Activated T-helper 17 cell treated with anti-CD3 and anti-CD28 coated beads, Interleukin-2, amount 50 U/mL, for 72 hours (primary cell): ENCODE data around the gene PROC. TPM values are rescaled to one million over a fixed set of nuclear protein-coding genes. Genes with fewer than 3 reads are reported as not detected.
"Not testable (repeated sequence)": the region's sequence is repeated elsewhere in the genome, so short reads cannot be mapped to it uniquely, and the experiment has no call there.

Experiments
- ATAC-seq: fragments of 150-1000 bp; cut with Tn5 transposase; replicated peaks from 2 replicates; pipeline ENCODE4 v1.10.0; 2021; ENCODE audit warnings: mild to moderate bottlenecking, moderate library complexity
- H3K27ac Mint-ChIP-seq: one replicate; pipeline ENCODE4 v1.8.0; 2022; ENCODE audit warnings: mixed read lengths
- H3K27me3 Mint-ChIP-seq: one replicate; pipeline ENCODE4 v1.8.0; 2022; ENCODE audit warnings: mixed read lengths
- H3K36me3 Mint-ChIP-seq: one replicate; pipeline ENCODE4 v1.8.0; 2022; ENCODE audit warnings: low read depth, mild to moderate bottlenecking, mixed read lengths
- H3K4me1 Mint-ChIP-seq: one replicate; pipeline ENCODE4 v1.8.0; 2022; ENCODE audit warnings: mixed read lengths
- H3K4me3 Mint-ChIP-seq: one replicate; pipeline ENCODE4 v1.8.0; 2022; ENCODE audit warnings: mild to moderate bottlenecking, mixed read lengths
- H3K9me3 Mint-ChIP-seq: one replicate; pipeline ENCODE4 v1.8.0; 2022; ENCODE audit warnings: mixed read lengths
- total RNA-seq, 2 donors: library from RNA; stranded (reverse); gene quantifications; one replicate each; pipeline ENCODE4 v1.2.3, GENCODE V29; 2022

Gene PROC
- total RNA-seq, 2 donors from 2014 or later: not detected

GRCh38 chr2:127448526-127448925 lies 30.3 kb downstream of the PROC start:
- no peak for ATAC-seq
- Mint-ChIP-seq H3K36me3 (peaks cover 14% of the 10 kb centered on the region), H3K9me3 (peaks cover 4% of the 10 kb centered on the region), H3K4me1 (no peaks in the 10 kb centered on the region), H3K27me3 (no peaks in the 10 kb centered on the region), H3K4me3 (no peak overlapping the region), H3K27ac (no peak overlapping the region)

GRCh38 chr2:127449414-127449813 lies 31.2 kb downstream of the PROC start:
- no peak for ATAC-seq
- H3K4me3 Mint-ChIP-seq: no peak overlapping the region
- peaks cover 4% of the 10 kb centered on the region for H3K9me3 Mint-ChIP-seq
- H3K4me1 Mint-ChIP-seq: no peaks in the 10 kb centered on the region
- peaks cover 14% of the 10 kb centered on the region for H3K36me3 Mint-ChIP-seq
- H3K27ac Mint-ChIP-seq: no peak overlapping the region
- no peaks in the 10 kb centered on the region for H3K27me3 Mint-ChIP-seq

GRCh38 chr2:127449898-127450297 lies 31.7 kb downstream of the PROC start:
- no peak overlapping the region for H3K4me3 Mint-ChIP-seq
- no peaks in the 10 kb centered on the region for H3K27me3 Mint-ChIP-seq
- no peak for ATAC-seq
- H3K27ac Mint-ChIP-seq: no peak overlapping the region
- H3K9me3 Mint-ChIP-seq: peaks cover 3% of the 10 kb centered on the region
- H3K36me3 Mint-ChIP-seq: peaks cover 14% of the 10 kb centered on the region
- no peaks in the 10 kb centered on the region for H3K4me1 Mint-ChIP-seq

- Mint-ChIP-seq H3K4me1 (peaks cover 9% of the 10 kb centered on the region), H3K27ac (no peak overlapping the region), H3K27me3 (no peaks in the 10 kb centered on the region), H3K9me3 (no peaks in the 10 kb centered on the region), H3K36me3 (peaks cover 14% of the 10 kb centered on the region), H3K4me3 (no peak overlapping the region)
- ATAC-seq: no peak
These were observed 33.8 kb downstream of the PROC start for GRCh38 chr2:127451981-127452380.

GRCh38 chr2:127452423-127452822 lies 34.2 kb downstream of the PROC start:
- not testable (repeated sequence) for ATAC-seq, H3K9me3 Mint-ChIP-seq, H3K4me1 Mint-ChIP-seq, H3K4me3 Mint-ChIP-seq, H3K27me3 Mint-ChIP-seq, H3K27ac Mint-ChIP-seq
- H3K36me3 Mint-ChIP-seq: peaks cover 14% of the 10 kb centered on the region

GRCh38 chr2:127453013-127453391 lies 34.8 kb downstream of the PROC start:
- H3K36me3 Mint-ChIP-seq: peaks cover 14% of the 10 kb centered on the region
- no peak for ATAC-seq
- no peak overlapping the region for H3K4me3 Mint-ChIP-seq
- H3K27ac Mint-ChIP-seq: no peak overlapping the region
- H3K4me1 Mint-ChIP-seq: peaks cover 9% of the 10 kb centered on the region
- no peaks in the 10 kb centered on the region for H3K27me3 Mint-ChIP-seq
- H3K9me3 Mint-ChIP-seq: no peaks in the 10 kb centered on the region

GRCh38 chr2:127453392-127454171 lies 35.4 kb downstream of the PROC start:
- Mint-ChIP-seq H3K27me3 (no peaks in the 10 kb centered on the region), H3K4me1 (peaks cover 9% of the 10 kb centered on the region), H3K27ac (no peak overlapping the region)

GRCh38 chr2:127454595-127455565 lies 36.7 kb downstream of the PROC start:
- Mint-ChIP-seq H3K27me3 (no peaks in the 10 kb centered on the region), H3K4me3 (no peak overlapping the region), H3K4me1 (peaks cover 9% of the 10 kb centered on the region), H3K36me3 (peaks cover 13% of the 10 kb centered on the region), H3K9me3 (no peaks in the 10 kb centered on the region), H3K27ac (peak overlapping the region; percentile 59)
- no peak for ATAC-seq

More at GRCh38 chr2:127453392-127454171, 35.4 kb downstream of the PROC start:
- Mint-ChIP-seq H3K4me3 (no peak overlapping the region), H3K36me3 (peaks cover 14% of the 10 kb centered on the region), H3K9me3 (no peaks in the 10 kb centered on the region)
- no peak for ATAC-seq

GRCh38 chr2:127455566-127456493 lies 37.6 kb downstream of the PROC start:
- ATAC-seq: peak; percentile 79
- H3K36me3 Mint-ChIP-seq: peaks cover 7% of the 10 kb centered on the region
- peak overlapping the region; percentile 42 for H3K4me3 Mint-ChIP-seq
- no peaks in the 10 kb centered on the region for H3K9me3 Mint-ChIP-seq
- H3K27ac Mint-ChIP-seq: peak overlapping the region; percentile 59
- peaks cover 9% of the 10 kb centered on the region for H3K4me1 Mint-ChIP-seq
- no peaks in the 10 kb centered on the region for H3K27me3 Mint-ChIP-seq

- Mint-ChIP-seq H3K4me1 (peaks cover 9% of the 10 kb centered on the region), H3K9me3 (no peaks in the 10 kb centered on the region), H3K4me3 (peak overlapping the region; percentile 42), H3K36me3 (peaks cover 7% of the 10 kb centered on the region), H3K27me3 (no peaks in the 10 kb centered on the region), H3K27ac (no peak overlapping the region)
- ATAC-seq: no peak
These were observed 38.7 kb downstream of the PROC start for GRCh38 chr2:127456960-127457359.

- peaks cover 12% of the 10 kb centered on the region for H3K36me3 Mint-ChIP-seq
- peaks cover 22% of the 10 kb centered on the region for H3K4me1 Mint-ChIP-seq
- H3K9me3 Mint-ChIP-seq: no peaks in the 10 kb centered on the region
- ATAC-seq: peak; percentile 27
- H3K4me3 Mint-ChIP-seq: no peak overlapping the region
- no peaks in the 10 kb centered on the region for H3K27me3 Mint-ChIP-seq
- no peak overlapping the region for H3K27ac Mint-ChIP-seq
These were observed 44.2 kb downstream of the PROC start for GRCh38 chr2:127462461-127462860.

GRCh38 chr2:127463155-127463991 lies 45.1 kb downstream of the PROC start:
- H3K4me3 Mint-ChIP-seq: no peak overlapping the region
- ATAC-seq: no peak
- peaks cover 17% of the 10 kb centered on the region for H3K36me3 Mint-ChIP-seq
- no peaks in the 10 kb centered on the region for H3K27me3 Mint-ChIP-seq
- H3K4me1 Mint-ChIP-seq: peaks cover 26% of the 10 kb centered on the region
- no peaks in the 10 kb centered on the region for H3K9me3 Mint-ChIP-seq
- no peak overlapping the region for H3K27ac Mint-ChIP-seq

- H3K4me3 Mint-ChIP-seq: peak overlapping the region; percentile 50
- peaks cover 21% of the 10 kb centered on the region for H3K36me3 Mint-ChIP-seq
- H3K9me3 Mint-ChIP-seq: no peaks in the 10 kb centered on the region
- peak; percentile 76 for ATAC-seq
- peak overlapping the region; percentile 67 for H3K27ac Mint-ChIP-seq
- peaks cover 26% of the 10 kb centered on the region for H3K4me1 Mint-ChIP-seq
- no peaks in the 10 kb centered on the region for H3K27me3 Mint-ChIP-seq
These were observed 46.4 kb downstream of the PROC start for GRCh38 chr2:127464470-127465257.
